ENCODE measurements around the gene EDA.

EDA gene

DNA sequence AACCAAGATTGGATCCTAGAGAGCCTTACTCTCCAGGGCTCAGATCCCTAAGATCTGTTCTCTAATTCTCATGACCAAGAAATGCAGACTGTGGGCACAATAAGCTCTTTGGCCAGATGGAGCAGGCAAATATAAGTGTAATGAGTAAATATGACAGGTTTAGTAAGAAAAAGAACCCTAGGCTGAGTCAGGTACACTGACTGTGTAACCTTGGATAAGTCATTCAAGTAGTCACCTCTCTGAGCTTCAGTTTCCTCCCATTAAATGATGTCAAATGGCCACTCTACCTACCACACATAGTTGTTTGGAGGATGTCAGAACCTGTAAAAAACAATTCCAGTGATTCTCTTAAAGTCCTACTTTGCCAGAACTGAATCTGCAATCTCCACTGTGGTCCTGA lies 8.3 kb upstream of the EDA start:
- no peak for DNase-seq (ENCODE audit: extremely low read depth, low read depth)
- TF ChIP-seq, protein P1, sequence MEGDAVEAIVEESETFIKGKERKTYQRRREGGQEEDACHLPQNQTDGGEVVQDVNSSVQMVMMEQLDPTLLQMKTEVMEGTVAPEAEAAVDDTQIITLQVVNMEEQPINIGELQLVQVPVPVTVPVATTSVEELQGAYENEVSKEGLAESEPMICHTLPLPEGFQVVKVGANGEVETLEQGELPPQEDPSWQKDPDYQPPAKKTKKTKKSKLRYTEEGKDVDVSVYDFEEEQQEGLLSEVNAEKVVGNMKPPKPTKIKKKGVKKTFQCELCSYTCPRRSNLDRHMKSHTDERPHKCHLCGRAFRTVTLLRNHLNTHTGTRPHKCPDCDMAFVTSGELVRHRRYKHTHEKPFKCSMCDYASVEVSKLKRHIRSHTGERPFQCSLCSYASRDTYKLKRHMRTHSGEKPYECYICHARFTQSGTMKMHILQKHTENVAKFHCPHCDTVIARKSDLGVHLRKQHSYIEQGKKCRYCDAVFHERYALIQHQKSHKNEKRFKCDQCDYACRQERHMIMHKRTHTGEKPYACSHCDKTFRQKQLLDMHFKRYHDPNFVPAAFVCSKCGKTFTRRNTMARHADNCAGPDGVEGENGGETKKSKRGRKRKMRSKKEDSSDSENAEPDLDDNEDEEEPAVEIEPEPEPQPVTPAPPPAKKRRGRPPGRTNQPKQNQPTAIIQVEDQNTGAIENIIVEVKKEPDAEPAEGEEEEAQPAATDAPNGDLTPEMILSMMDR (IDR thresholded peaks at IDR 0.05; ENCODE audit: low read depth, low read length, missing control alignments): no peak
- H3K4me3 ChIP-seq (replicated peaks; ENCODE audit: low read depth, low read length): no peak overlapping the region

DNA sequence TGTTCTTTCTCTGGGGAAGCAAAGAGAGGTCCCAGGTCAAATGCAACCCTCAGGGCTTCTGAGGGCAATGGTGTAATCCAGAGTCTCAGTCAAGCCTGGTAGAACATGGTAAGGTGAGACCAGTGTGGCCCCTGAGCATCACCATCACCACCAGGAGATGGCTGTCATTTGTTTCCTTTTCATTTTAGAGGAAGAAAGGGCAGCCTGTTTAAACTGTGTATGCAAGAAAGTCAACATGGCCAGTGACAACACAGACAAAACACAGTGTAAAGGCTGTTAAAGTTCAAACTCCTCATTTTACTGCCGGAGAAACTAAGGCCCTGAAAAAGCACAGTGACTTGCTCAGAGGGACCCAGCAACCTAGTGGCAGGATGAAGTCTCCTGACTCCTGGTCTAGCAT lies 2.0 kb upstream of the EDA start:
- TF ChIP-seq, protein P1 (IDR thresholded peaks at IDR 0.05; ENCODE audit: low read depth, low read length, missing control alignments): no peak
- DNase-seq (ENCODE audit: extremely low read depth, low read depth): no peak
- no peak overlapping the region for H3K4me3 ChIP-seq (replicated peaks; ENCODE audit: low read depth, low read length)

DNA sequence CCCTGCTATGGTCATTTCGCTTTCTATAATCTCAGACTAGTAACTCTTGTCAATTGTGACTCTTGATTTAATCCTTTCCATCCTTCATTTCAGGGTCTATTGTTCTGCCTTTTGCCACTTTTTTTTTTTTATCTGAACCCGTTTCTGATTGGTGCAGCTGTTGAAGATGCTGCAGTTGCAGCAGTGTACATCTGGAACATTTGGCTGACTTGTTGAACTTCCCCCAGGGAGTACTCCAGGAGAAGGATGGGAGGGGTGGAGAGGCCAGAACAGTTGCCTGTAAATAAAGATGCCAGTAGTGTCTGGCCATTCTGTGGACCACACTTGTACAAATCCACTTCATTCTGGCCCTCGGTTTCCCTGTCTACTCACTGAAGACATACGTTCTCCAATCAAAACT lies 1.0 kb upstream of the EDA start:
- no peak for DNase-seq (ENCODE audit: extremely low read depth, low read depth)
- TF ChIP-seq, protein P1 (IDR thresholded peaks at IDR 0.05; ENCODE audit: low read depth, low read length, missing control alignments): no peak

DNA sequence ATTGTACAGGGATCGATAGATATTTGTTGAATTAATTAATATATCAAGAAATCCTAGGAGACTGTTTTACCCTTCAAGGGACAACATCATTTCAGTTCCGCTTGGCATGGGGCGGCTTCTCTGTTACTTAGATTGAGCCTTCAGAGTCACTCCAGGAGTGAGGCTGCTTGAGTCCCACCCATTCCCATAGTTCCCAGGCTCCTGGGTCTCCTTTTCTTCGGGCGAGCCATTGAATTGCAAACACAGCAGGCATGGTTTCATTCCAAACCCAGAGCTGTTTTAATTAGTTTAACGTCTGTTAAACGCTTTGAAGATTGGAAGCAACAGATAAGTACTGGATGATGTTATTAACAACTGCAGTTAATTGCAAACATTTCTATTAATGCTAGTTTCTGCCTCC lies 571 bp upstream of the EDA start:
- DNase-seq (ENCODE audit: extremely low read depth, low read depth): no peak
- TF ChIP-seq, protein P1 (IDR thresholded peaks at IDR 0.05; ENCODE audit: low read depth, low read length, missing control alignments): no peak
- H3K4me3 ChIP-seq (replicated peaks; ENCODE audit: low read depth, low read length): no peak overlapping the region

More for the DNA sequence above, 1.0 kb upstream of the EDA start:
- no peak overlapping the region for H3K4me3 ChIP-seq (replicated peaks; ENCODE audit: low read depth, low read length)

DNA sequence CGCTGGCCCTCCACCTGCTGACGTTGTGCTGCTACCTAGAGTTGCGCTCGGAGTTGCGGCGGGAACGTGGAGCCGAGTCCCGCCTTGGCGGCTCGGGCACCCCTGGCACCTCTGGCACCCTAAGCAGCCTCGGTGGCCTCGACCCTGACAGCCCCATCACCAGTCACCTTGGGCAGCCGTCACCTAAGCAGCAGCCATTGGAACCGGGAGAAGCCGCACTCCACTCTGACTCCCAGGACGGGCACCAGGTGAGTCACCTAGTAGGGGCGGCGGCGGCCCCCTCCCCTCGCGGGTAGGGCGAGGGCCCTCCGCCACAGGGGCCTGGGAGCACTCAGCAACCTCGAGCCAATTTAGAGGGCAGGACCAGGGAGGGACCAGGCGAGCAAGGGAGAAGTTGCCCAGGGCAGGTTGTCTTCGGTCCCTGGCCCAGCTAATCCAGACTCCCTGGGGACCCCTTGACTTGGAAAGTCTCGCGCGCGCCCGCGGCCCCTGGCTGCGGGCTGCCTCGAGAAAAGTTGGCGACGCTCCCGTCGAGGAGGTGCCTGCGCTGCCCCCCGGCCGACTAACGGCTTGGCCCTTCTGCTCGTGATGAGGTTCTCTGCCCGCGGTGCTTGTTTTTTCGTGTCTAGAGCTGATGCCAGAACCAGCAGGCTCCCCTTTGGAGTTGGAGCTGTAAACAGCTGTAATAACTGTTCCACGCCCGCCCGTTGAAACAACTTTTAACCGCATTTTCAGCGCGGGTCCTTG lies 717 bp downstream of the EDA start:
- H3K4me3 ChIP-seq (replicated peaks; ENCODE audit: low read depth, low read length): no peak overlapping the region
- DNase-seq (ENCODE audit: extremely low read depth, low read depth): no peak
- TF ChIP-seq, protein P1 (IDR thresholded peaks at IDR 0.05; ENCODE audit: low read depth, low read length, missing control alignments): no peak

DNA sequence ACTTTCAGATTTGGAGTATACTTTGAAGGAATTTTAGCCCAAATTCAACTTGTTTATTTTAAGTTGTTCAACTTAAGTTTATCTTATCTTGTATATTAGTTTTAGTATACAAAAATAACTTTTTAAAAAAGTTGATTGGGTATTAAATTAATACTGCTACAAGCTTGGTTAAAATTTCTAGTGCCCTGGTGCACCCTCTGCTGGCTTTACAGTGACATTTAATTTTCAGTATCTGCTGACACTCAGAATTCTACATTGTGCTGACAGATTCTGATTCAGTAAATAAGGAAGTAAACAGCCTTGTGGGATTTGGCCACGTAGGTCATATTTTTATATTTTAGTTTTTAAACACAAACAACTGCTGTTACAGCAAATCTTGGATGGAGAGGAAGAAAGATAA lies 2.9 kb downstream of the EDA start:
- H3K4me3 ChIP-seq (replicated peaks; ENCODE audit: low read depth, low read length): no peak overlapping the region
- TF ChIP-seq, protein P1 (IDR thresholded peaks at IDR 0.05; ENCODE audit: low read depth, low read length, missing control alignments): no peak
- DNase-seq (ENCODE audit: extremely low read depth, low read depth): no peak

DNA sequence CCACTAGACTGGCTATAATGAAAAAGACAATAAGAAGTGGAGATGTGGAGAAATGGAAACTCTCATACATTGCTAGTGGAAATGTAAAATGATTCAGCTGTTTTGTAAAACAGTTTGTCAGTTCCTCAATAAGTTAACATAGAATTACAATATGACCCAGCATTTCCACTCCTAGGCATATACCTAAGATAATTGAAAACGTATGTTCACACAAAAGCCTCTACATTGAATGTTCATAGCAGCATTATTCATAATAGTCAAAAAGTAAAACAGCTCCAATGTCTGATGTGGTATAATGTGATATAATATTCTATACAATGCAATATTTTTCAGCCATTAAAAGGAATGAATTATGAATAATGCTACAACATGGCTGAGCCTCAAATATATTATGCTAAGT lies 10.2 kb downstream of the EDA start:
- TF ChIP-seq, protein P1 (IDR thresholded peaks at IDR 0.05; ENCODE audit: low read depth, low read length, missing control alignments): no peak
- H3K4me3 ChIP-seq (replicated peaks; ENCODE audit: low read depth, low read length): no peak overlapping the region
- DNase-seq (ENCODE audit: extremely low read depth, low read depth): no peak

Measured in HFF-Myc (cell line).